HepG2 (cell line): ENCODE data around the gene TAF6.

Experiments
- ARNT ChIP-seq: fragments of 450-650 bp; IDR thresholded peaks from 2 replicates; pipeline ENCODE4 v1.6.1; 2017
- HDAC2 ChIP-seq: sonication (generic); formaldehyde crosslinking; IDR thresholded peaks from 2 replicates; pipeline ENCODE4 v1.4.0; 2020; ENCODE audit warnings: missing genetic modification reagents
- HMG20B ChIP-seq: conservative IDR thresholded peaks from 2 replicates; pipeline ENCODE4 v1.6.1; 2016; ENCODE audit warnings: missing genetic modification reagents, missing compliant biosample characterization
- HNF4G ChIP-seq, 2 experiments: sonication (generic) in 1 of 2; formaldehyde crosslinking in 1 of 2; IDR thresholded peaks; 2 replicates each; pipeline versions ENCODE4 v1.4.0 to v1.6.1; 2011 to 2020; ENCODE audit warnings: borderline replicate concordance in 2 of 2, low read depth in 2 of 2, mild to moderate bottlenecking in 2 of 2, low read length in 1 of 2, missing genetic modification reagents in 1 of 2, moderate library complexity in 1 of 2
- NCOA1 ChIP-seq: sonication (generic); formaldehyde crosslinking; IDR thresholded peaks from 2 replicates; pipeline ENCODE4 v1.9.0; 2021; ENCODE audit warnings: missing genetic modification reagents
- PAWR ChIP-seq: sonication (generic); formaldehyde crosslinking; IDR thresholded peaks from 2 replicates; pipeline ENCODE4 v1.4.0; 2020; ENCODE audit warnings: missing genetic modification reagents, mild to moderate bottlenecking, borderline replicate concordance
- POLR2A ChIP-seq, 2 experiments: IDR thresholded peaks; 2 replicates each; pipeline ENCODE4 v1.6.1; 2011; ENCODE audit warnings: low read depth in 2 of 2, low read length in 2 of 2, mild to moderate bottlenecking in 1 of 2, moderate library complexity in 1 of 2; ENCODE audit not compliant: insufficient read depth in 1 of 2
- SIX4 ChIP-seq: sonication (generic); formaldehyde crosslinking; IDR thresholded peaks from 2 replicates; pipeline ENCODE4 v1.4.0; 2020; ENCODE audit warnings: missing genetic modification reagents
- XRCC5 ChIP-seq: fragments of 200-400 bp; formaldehyde crosslinking; optimal IDR thresholded peaks from 2 replicates; pipeline ENCODE3; 2017; ENCODE audit warnings: mild to moderate bottlenecking, low read length
- TF ChIP-seq, protein P1 (sequence below): sonication (generic); formaldehyde crosslinking; IDR thresholded peaks from 2 replicates; pipeline ENCODE4 v1.5.0; 2020; ENCODE audit warnings: mild to moderate bottlenecking, missing genetic modification reagents, moderate library complexity
- TF ChIP-seq, protein P2 (sequence below): conservative IDR thresholded peaks from 2 replicates; pipeline ENCODE4 v1.6.1; 2018; ENCODE audit warnings: missing genetic modification reagents
- TF ChIP-seq, protein P3 (sequence below): IDR thresholded peaks from 2 replicates; pipeline ENCODE4 v1.6.1; 2016; ENCODE audit warnings: low read depth, control low read depth
- TF ChIP-seq, protein P4 (sequence below): sonication (generic); IDR thresholded peaks from 2 replicates; pipeline ENCODE4 v1.6.1; 2016; ENCODE audit warnings: low read depth, borderline replicate concordance
- TF ChIP-seq, protein P5 (sequence below): sonication (generic); formaldehyde crosslinking; IDR thresholded peaks from 2 replicates; pipeline ENCODE4 v1.4.0; 2020; ENCODE audit warnings: missing genetic modification reagents, mild to moderate bottlenecking, borderline replicate concordance

DNA sequence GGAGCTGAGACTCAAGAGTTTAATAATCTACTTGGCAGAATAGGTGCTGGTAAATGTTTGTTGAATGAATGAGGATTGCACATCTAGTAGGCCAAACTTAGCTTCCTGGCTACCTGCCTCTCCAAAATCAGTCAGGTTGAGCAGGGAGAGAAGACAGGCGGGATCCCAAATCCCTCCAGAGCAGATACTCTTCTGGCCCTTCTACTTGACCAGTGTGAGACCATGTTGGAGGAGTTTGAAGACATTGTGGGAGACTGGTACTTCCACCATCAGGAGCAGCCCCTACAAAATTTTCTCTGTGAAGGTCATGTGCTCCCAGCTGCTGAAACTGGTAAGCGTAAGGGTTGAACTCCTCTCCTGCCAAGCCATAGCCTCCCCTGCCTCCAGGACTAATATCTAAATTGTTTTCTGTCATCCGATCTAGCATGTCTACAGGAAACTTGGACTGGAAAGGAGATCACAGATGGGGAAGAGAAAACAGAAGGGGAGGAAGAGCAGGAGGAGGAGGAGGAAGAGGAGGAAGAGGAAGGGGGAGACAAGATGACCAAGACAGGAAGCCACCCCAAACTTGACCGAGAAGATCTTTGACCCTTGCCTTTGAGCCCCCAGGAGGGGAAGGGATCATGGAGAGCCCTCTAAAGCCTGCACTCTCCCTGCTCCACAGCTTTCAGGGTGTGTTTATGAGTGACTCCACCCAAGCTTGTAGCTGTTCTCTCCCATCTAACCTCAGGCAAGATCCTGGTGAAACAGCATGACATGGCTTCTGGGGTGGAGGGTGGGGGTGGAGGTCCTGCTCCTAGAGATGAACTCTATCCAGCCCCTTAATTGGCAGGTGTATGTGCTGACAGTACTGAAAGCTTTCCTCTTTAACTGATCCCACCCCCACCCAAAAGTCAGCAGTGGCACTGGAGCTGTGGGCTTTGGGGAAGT is 5.4 kb upstream of the TAF6 start:
- TF ChIP-seq, protein P1, sequence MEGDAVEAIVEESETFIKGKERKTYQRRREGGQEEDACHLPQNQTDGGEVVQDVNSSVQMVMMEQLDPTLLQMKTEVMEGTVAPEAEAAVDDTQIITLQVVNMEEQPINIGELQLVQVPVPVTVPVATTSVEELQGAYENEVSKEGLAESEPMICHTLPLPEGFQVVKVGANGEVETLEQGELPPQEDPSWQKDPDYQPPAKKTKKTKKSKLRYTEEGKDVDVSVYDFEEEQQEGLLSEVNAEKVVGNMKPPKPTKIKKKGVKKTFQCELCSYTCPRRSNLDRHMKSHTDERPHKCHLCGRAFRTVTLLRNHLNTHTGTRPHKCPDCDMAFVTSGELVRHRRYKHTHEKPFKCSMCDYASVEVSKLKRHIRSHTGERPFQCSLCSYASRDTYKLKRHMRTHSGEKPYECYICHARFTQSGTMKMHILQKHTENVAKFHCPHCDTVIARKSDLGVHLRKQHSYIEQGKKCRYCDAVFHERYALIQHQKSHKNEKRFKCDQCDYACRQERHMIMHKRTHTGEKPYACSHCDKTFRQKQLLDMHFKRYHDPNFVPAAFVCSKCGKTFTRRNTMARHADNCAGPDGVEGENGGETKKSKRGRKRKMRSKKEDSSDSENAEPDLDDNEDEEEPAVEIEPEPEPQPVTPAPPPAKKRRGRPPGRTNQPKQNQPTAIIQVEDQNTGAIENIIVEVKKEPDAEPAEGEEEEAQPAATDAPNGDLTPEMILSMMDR = no peak
- TF ChIP-seq ARNT (no peak), SIX4 (CRISPR knock-in tag) (no peak), POLR2A (IDR thresholded peaks at IDR 0.05; ENCODE audit: insufficient read depth in 1 of 2, low read depth in 2 of 2, low read length in 2 of 2) (no peak), XRCC5 (no peak), HDAC2 (no peak), HNF4G (IDR thresholded peaks at IDR 0.05; ENCODE audit: borderline replicate concordance, low read depth, low read length) (no peak), HNF4G (CRISPR knock-in tag; IDR thresholded peaks at IDR 0.05; ENCODE audit: borderline replicate concordance, low read depth) (no peak), NCOA1 (CRISPR knock-in tag) (no peak), HMG20B (CRISPR knock-in tag) (no peak), PAWR (CRISPR knock-in tag) (no peak)
- TF ChIP-seq, protein P2, sequence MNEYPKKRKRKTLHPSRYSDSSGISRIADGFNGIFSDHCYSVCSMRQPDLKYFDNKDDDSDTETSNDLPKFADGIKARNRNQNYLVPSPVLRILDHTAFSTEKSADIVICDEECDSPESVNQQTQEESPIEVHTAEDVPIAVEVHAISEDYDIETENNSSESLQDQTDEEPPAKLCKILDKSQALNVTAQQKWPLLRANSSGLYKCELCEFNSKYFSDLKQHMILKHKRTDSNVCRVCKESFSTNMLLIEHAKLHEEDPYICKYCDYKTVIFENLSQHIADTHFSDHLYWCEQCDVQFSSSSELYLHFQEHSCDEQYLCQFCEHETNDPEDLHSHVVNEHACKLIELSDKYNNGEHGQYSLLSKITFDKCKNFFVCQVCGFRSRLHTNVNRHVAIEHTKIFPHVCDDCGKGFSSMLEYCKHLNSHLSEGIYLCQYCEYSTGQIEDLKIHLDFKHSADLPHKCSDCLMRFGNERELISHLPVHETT (CRISPR knock-in tag) = no peak
- TF ChIP-seq, protein P3, sequence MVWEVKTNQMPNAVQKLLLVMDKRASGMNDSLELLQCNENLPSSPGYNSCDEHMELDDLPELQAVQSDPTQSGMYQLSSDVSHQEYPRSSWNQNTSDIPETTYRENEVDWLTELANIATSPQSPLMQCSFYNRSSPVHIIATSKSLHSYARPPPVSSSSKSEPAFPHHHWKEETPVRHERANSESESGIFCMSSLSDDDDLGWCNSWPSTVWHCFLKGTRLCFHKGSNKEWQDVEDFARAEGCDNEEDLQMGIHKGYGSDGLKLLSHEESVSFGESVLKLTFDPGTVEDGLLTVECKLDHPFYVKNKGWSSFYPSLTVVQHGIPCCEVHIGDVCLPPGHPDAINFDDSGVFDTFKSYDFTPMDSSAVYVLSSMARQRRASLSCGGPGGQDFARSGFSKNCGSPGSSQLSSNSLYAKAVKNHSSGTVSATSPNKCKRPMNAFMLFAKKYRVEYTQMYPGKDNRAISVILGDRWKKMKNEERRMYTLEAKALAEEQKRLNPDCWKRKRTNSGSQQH (CRISPR knock-in tag) = no peak
- TF ChIP-seq, protein P4, sequence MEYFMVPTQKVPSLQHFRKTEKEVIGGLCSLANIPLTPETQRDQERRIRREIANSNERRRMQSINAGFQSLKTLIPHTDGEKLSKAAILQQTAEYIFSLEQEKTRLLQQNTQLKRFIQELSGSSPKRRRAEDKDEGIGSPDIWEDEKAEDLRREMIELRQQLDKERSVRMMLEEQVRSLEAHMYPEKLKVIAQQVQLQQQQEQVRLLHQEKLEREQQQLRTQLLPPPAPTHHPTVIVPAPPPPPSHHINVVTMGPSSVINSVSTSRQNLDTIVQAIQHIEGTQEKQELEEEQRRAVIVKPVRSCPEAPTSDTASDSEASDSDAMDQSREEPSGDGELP = no peak
- TF ChIP-seq, protein P5, sequence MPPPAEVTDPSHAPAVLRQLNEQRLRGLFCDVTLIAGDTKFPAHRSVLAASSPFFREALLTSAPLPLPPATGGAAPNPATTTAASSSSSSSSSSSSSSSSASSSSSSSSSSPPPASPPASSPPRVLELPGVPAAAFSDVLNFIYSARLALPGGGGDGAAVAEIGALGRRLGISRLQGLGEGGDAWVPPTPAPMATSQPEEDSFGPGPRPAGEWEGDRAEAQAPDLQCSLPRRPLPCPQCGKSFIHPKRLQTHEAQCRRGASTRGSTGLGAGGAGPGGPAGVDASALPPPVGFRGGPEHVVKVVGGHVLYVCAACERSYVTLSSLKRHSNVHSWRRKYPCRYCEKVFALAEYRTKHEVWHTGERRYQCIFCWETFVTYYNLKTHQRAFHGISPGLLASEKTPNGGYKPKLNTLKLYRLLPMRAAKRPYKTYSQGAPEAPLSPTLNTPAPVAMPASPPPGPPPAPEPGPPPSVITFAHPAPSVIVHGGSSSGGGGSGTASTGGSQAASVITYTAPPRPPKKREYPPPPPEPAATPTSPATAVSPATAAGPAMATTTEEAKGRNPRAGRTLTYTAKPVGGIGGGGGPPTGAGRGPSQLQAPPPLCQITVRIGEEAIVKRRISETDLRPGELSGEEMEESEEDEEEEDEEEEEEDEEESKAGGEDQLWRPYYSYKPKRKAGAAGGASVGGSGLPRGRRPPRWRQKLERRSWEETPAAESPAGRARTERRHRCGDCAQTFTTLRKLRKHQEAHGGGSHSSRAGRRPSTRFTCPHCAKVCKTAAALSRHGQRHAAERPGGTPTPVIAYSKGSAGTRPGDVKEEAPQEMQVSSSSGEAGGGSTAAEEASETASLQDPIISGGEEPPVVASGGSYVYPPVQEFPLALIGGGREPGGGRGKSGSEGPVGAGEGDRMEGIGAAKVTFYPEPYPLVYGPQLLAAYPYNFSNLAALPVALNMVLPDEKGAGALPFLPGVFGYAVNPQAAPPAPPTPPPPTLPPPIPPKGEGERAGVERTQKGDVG (CRISPR knock-in tag) = no peak
